RWPE1 (cell line): ENCODE results near the gene FBXO33.

Experiments
- CTCF ChIA-PET: fragments of 350-600 bp; sonication (Branson Sonifier 250); formaldehyde crosslinking; extraction: SDS; loops from one replicate; lab custom pipeline; 2021; lab: Yijun Ruan, JAX
- POLR2A ChIA-PET: fragments of 400-600 bp; formaldehyde crosslinking; extraction: SDS; loops from one replicate; lab custom pipeline; 2020; ENCODE audit warnings: antibody characterized with exemption; ENCODE audit not compliant: low non-redundant PET; lab: Yijun Ruan, JAX
- DNase-seq: peaks from one replicate; pipeline ENCODE4 v3.0.0; 2012; ENCODE audit warnings: low spot score
- H3K27ac ChIP-seq: fragments of 450-650 bp; 2 replicates; pipeline ENCODE4 v1.5.1; 2017
- TF ChIP-seq, protein P1 (sequence below): fragments of 450-650 bp; conservative IDR thresholded peaks from 2 replicates; pipeline ENCODE4 v1.5.1; 2017; ENCODE audit warnings: low read depth, mild to moderate bottlenecking

Gene FBXO33

DNA sequence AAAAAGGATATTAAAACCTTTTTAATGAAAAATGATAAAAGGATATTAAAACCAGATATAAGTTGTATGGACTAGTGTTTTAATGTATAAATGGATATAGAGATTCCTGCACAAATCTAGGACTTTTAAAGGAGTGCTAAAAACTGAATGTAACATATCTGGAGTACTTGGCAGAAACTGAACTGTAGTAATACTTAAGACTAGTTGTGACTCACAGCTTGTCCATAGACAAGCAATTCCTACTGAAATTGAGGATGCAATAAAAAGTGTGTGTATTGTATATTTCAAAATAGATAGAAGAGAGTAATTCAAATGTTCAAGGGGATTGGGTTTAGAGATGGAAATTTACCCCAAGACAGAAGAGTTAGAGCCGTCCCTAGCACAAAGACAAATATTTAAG is 59.6 kb downstream of the FBXO33 start:
- DNase-seq = no peak
- ChIA-PET POLR2A (no interaction called here), CTCF (no interaction called here)
- H3K27ac ChIP-seq = no peak overlapping the region
- TF ChIP-seq, protein P1, sequence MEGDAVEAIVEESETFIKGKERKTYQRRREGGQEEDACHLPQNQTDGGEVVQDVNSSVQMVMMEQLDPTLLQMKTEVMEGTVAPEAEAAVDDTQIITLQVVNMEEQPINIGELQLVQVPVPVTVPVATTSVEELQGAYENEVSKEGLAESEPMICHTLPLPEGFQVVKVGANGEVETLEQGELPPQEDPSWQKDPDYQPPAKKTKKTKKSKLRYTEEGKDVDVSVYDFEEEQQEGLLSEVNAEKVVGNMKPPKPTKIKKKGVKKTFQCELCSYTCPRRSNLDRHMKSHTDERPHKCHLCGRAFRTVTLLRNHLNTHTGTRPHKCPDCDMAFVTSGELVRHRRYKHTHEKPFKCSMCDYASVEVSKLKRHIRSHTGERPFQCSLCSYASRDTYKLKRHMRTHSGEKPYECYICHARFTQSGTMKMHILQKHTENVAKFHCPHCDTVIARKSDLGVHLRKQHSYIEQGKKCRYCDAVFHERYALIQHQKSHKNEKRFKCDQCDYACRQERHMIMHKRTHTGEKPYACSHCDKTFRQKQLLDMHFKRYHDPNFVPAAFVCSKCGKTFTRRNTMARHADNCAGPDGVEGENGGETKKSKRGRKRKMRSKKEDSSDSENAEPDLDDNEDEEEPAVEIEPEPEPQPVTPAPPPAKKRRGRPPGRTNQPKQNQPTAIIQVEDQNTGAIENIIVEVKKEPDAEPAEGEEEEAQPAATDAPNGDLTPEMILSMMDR = no peak

DNA sequence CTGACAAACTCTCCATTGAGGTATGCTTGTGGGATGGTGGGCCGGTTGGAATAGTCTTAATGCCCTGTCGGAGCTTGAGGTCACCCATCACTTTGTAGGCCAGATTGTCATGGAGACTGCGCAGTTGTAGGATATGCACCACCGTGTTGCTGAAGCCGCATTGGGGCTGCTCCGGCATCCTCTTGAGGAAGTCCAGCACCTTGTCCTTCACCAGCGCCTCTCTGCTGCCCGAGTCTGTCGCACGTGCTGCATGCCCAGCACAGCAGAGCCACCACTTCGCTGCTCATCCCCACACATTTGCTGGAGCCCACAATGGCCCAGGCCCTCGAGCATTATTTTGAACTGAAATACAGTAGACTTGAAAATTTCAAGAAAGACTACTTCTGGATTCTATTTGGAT is 61.8 kb downstream of the FBXO33 start:
- POLR2A ChIA-PET = no interaction called here
- TF ChIP-seq, protein P1 = no peak
- H3K27ac ChIP-seq = no peak overlapping the region
- no peak for DNase-seq
- CTCF ChIA-PET = no interaction called here

DNA sequence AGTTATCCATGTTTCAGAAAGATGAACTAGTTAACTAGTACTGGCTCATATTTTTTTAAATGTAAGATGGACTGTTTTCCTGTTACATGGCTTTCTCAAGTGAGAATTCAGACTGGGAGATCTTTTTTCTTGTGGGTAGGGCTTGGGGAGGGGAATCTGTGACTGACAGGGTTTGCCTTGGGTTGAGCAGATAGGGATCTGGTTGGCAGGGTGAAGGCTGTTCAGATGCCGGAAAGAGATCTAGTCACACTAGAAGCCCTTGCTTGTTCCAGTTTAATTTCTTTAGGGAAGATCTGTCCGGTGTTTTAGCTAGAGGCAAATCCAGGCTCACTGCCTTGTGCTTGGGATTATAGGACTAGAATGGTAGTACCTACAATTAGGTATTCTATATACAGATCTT is 63.2 kb downstream of the FBXO33 start:
- CTCF ChIA-PET = interaction anchor here (0.6 kb wide), 1 partner anchor 10 kb away, joined by 3 read pairs; no protein-coding TSS in a partner anchor
- no peak for DNase-seq
- POLR2A ChIA-PET = no interaction called here
- H3K27ac ChIP-seq = no peak overlapping the region
- TF ChIP-seq, protein P1 = no peak

DNA sequence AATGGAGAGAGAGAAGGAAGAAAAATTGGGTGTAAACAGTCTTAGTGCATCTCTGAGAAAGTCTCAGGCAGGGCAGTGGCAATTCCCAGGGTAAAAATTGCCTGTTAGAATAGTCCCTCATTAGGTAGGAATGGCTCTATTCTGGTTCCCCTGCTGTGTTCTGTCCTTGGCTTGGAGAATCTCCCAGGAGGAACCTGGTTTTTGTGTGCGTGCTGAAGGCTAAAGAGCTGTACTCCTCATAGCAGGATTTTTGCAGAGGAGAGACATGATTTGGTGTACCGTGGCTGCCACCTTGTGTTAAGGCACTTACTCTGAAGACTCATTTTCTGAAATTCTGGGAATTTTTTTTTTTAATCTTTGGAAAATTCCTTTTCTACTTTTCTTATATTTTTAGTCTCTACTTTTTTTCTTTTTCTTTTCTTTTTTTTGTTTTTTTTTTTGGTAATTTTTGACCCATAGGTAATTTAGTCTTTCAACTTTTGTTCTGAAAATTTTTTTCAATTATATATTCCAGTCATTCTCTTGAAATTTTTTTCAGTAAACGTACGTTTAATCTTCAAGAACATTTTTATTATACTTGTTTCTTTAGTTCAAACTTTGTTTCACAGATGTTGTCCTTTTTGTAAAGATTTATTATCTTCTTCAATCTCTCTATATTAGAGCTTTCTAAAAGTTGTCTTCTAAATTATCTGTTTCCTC is 63.8 kb downstream of the FBXO33 start:
- ChIA-PET CTCF (interaction anchor here (0.5 kb wide), 1 partner anchor 9 kb away, joined by 5 read pairs; no protein-coding TSS in a partner anchor), POLR2A (no interaction called here)
- no peak overlapping the region for H3K27ac ChIP-seq
- DNase-seq = peak; percentile 43
- TF ChIP-seq, protein P1 = peak; percentile 56

DNA sequence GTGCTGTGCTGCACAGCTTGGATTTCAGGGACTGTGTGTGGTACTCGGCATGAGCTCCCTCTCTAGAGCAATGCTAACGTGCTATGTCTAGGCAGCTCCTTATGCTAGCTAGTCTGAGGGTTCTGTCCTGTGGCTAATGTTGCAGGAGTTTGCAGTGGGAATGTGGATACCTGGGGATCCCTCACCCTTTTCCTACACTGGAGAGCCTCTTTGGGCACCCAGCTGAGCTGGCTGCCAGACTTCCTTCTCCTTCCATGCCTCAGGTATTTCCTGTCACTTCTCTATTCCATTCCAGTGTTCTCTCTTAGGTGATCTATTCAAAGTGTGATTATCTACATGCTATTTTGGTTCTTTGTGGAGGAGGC is 64.9 kb downstream of the FBXO33 start:
- TF ChIP-seq, protein P1 = no peak
- CTCF ChIA-PET = no interaction called here
- H3K27ac ChIP-seq = no peak overlapping the region
- no peak for DNase-seq
- POLR2A ChIA-PET = no interaction called here

DNA sequence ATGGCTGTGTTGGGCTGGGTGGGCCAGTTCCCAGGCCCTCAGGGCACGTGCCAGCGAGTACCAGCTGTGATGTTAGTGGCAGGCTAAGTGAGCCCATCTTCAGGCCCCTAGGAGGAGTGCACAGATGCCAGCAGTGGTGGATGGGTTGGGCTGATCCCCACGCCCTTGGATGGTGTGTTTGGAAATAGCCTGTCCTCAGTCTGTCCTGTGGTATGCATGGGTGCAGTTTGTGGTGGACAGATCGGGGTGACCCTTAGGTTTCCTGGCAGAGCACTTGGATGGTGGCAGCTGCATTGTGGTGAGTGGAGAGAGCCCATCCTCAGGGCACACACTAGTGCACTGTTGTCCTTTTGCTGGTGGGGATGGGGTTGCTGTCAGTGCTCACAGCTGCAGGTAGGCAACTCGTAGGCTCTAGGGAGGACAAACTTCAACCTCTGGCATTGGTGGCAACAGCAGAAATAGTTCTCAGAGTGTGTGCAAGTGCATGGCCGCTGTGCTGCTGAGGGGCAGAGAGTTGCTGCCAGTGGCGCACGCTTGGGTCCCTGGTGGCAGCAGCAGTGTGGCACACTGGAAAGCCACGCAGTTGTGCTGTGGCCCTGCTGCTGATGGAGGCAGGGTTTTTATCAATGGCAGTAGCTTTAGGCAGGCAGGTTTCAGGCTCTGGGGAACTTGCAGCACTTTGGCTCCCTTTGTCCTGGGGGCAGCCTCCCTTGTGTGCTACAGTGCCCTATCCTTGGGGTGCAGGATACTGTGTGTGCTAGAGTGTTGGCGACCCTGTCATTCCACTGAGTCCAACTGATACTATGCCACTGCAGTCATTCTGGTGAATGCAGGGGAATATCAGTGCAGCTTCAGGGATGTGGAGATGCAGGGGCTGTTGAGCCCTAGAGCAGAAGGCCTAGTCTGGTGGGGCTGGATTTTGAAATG is 65.5 kb downstream of the FBXO33 start:
- ChIA-PET CTCF (interaction anchor here (0.7 kb wide), 1 partner anchor 135 kb away, joined by 3 read pairs; no protein-coding TSS in a partner anchor), POLR2A (no interaction called here)
- TF ChIP-seq, protein P1 = no peak
- DNase-seq = no peak
- H3K27ac ChIP-seq = no peak overlapping the region
